Keratinocyte (primary cell): ENCODE results near the gene L1CAM.

Experiments used
- EZH2 ChIP-seq: IDR thresholded peaks from one replicate; pipeline ENCODE4 v1.6.1; 2012; ENCODE audit warnings: inconsistent platforms, mild to moderate bottlenecking, low read length, moderate library complexity
- TF ChIP-seq, protein P1 (sequence below), 3 experiments: IDR thresholded peaks in 1 of 3; conservative IDR thresholded peaks in 1 of 3; optimal IDR thresholded peaks in 1 of 3; 2 replicates in 2 of 3; 3 replicates in 1 of 3; pipeline versions ENCODE3 to v1.5.1; 2011; ENCODE audit warnings: low read length in 3 of 3, mild to moderate bottlenecking in 3 of 3, moderate library complexity in 2 of 3, control low read depth in 1 of 3, inconsistent platforms in 1 of 3; ENCODE audit not compliant: insufficient read depth in 2 of 3; ENCODE audit errors: extremely low read depth in 1 of 3

DNA sequence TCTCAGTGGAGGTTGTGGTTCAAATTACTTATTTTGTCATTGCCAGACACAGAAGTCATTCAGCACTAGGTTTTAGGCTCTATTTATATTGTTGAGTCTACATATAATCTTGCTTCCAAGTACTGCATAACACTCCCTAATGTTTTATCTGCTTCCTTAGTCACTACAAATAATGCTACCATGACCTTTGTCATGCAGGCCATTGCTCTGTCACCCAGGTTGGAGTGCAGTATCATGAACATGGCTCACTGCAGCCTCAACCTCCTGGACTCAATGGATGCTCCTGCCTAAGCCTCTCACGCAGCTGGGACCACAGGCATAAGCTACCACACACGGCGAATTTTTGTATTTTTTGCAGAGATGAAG is 32.1 kb downstream of the L1CAM start:
- TF ChIP-seq, protein P1, sequence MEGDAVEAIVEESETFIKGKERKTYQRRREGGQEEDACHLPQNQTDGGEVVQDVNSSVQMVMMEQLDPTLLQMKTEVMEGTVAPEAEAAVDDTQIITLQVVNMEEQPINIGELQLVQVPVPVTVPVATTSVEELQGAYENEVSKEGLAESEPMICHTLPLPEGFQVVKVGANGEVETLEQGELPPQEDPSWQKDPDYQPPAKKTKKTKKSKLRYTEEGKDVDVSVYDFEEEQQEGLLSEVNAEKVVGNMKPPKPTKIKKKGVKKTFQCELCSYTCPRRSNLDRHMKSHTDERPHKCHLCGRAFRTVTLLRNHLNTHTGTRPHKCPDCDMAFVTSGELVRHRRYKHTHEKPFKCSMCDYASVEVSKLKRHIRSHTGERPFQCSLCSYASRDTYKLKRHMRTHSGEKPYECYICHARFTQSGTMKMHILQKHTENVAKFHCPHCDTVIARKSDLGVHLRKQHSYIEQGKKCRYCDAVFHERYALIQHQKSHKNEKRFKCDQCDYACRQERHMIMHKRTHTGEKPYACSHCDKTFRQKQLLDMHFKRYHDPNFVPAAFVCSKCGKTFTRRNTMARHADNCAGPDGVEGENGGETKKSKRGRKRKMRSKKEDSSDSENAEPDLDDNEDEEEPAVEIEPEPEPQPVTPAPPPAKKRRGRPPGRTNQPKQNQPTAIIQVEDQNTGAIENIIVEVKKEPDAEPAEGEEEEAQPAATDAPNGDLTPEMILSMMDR (optimal IDR thresholded peaks at IDR 0.05 in 1 of 3, IDR thresholded peaks at IDR 0.05 in 1 of 3, conservative IDR thresholded peaks at IDR 0.05 in 1 of 3; ENCODE audit: extremely low read depth in 1 of 3, insufficient read depth in 2 of 3, low read length in 3 of 3): no peak
- TF ChIP-seq EZH2: no peak
